Prostate gland (tissue), 2 donors: ENCODE results near the gene KCNAB1.

Experiments
- CTCF ChIP-seq, 4 experiments: fragments of 200-600 bp in 2 of 4; fragments of 450-650 bp in 2 of 4; sonication (generic) in 2 of 4; IDR thresholded peaks; 1 replicate in 3 of 4; 2 replicates in 1 of 4; pipeline ENCODE4 v1.5.1; 2016 to 2019; ENCODE audit warnings: antibody characterized with exemption in 4 of 4, mild to moderate bottlenecking in 2 of 4, moderate library complexity in 2 of 4
- POLR2AphosphoS5 ChIP-seq: sonication (generic); formaldehyde crosslinking; IDR thresholded peaks from one replicate; pipeline ENCODE4 v1.6.1; 2017; ENCODE audit warnings: antibody characterized with exemption

GRCh38 chr3:156498307-156498706 lies 377.9 kb downstream of the KCNAB1 start:
- TF ChIP-seq CTCF (IDR thresholded peaks at IDR 0.05): no peak
- TF ChIP-seq POLR2AphosphoS5: no peak
